Mesodermal cell (in vitro differentiated cells): ENCODE results near the gene RPL39L.

Experiments
- H3K27ac ChIP-seq: 2 replicates; pipeline ENCODE4 v1.7.0; 2013; ENCODE audit warnings: mild to moderate bottlenecking, low read depth, low read length, moderate library complexity; ENCODE audit not compliant: severe bottlenecking
- H3K36me3 ChIP-seq: 2 replicates; pipeline ENCODE4 v1.7.1; 2013; ENCODE audit warnings: mild to moderate bottlenecking, low read length, moderate library complexity; ENCODE audit not compliant: control insufficient read depth, insufficient read depth
- H3K4me1 ChIP-seq: one replicate; pipeline ENCODE4 v1.7.1; 2013; ENCODE audit warnings: mild to moderate bottlenecking, low read length; ENCODE audit not compliant: insufficient read depth, control insufficient read depth, poor library complexity, severe bottlenecking
- H3K4me3 ChIP-seq: 2 replicates; pipeline ENCODE4 v1.7.0; 2013; ENCODE audit warnings: low read length, control low read depth, mild to moderate bottlenecking; ENCODE audit not compliant: insufficient read depth, poor library complexity, severe bottlenecking; ENCODE audit errors: extremely low read depth
- H3K9me3 ChIP-seq: 2 replicates; pipeline ENCODE4 v1.7.1; 2013; ENCODE audit warnings: mild to moderate bottlenecking, low read length, moderate library complexity; ENCODE audit not compliant: control insufficient read depth
- WGBS, 2 experiments: methylation state at CpG; one replicate each; pipeline ENCODE4 v1.1.5; 2013; ENCODE audit warnings: missing lambda C conversion rate in 2 of 2; ENCODE audit not compliant: insufficient coverage in 2 of 2; 5-methylcytosine and 5-hydroxymethylcytosine counted together

Gene RPL39L

GRCh38 chr3:187112934-187113793 lies 26.1 kb downstream of the RPL39L start:
- WGBS, 2 experiments, result 40 to 63% methylated on average over 1 of the region's 2 CpGs

GRCh38 chr3:187110156-187110555 lies 29.1 kb downstream of the RPL39L start:
- 80% methylated on average over 1 of the region's 1 CpG; no CpG with 5 or more reads in 1 of the 2 experiments for WGBS, 2 experiments
- Histone ChIP-seq H3K9me3 (no peaks in the 10 kb centered on the region), H3K27ac (no peak overlapping the region), H3K36me3 (no peaks in the 10 kb centered on the region), H3K4me1 (no peaks in the 10 kb centered on the region), H3K4me3 (no peak overlapping the region)

More at GRCh38 chr3:187112934-187113793, 26.1 kb downstream of the RPL39L start:
- Histone ChIP-seq H3K36me3 (no peaks in the 10 kb centered on the region), H3K4me1 (no peaks in the 10 kb centered on the region), H3K27ac (no peak overlapping the region), H3K4me3 (no peak overlapping the region), H3K9me3 (no peaks in the 10 kb centered on the region)

- Histone ChIP-seq H3K36me3 (no peaks in the 10 kb centered on the region), H3K9me3 (no peaks in the 10 kb centered on the region), H3K4me1 (no peaks in the 10 kb centered on the region), H3K27ac (no peak overlapping the region), H3K4me3 (no peak overlapping the region)
- WGBS, 2 experiments, result 84 to 100% methylated on average over 1 to 3 of the region's 3 CpGs
Observed at GRCh38 chr3:187107989-187108388, 31.3 kb downstream of the RPL39L start.

- Histone ChIP-seq H3K4me1 (peaks cover 11% of the 10 kb centered on the region), H3K36me3 (no peaks in the 10 kb centered on the region), H3K9me3 (no peaks in the 10 kb centered on the region), H3K27ac (no peak overlapping the region), H3K4me3 (no peak overlapping the region)
- 83 to 89% methylated on average over 1 of the region's 3 CpGs for WGBS, 2 experiments
Observed at GRCh38 chr3:187105700-187106099, 33.6 kb downstream of the RPL39L start.

GRCh38 chr3:187104933-187105332 lies 34.4 kb downstream of the RPL39L start:
- peaks cover 11% of the 10 kb centered on the region for H3K4me1 ChIP-seq
- WGBS, 2 experiments, result 91 to 94% methylated on average over 6 to 7 of the region's 7 CpGs
- no peaks in the 10 kb centered on the region for H3K9me3 ChIP-seq
- no peak overlapping the region for H3K4me3 ChIP-seq
- no peaks in the 10 kb centered on the region for H3K36me3 ChIP-seq
- H3K27ac ChIP-seq, result no peak overlapping the region

- Histone ChIP-seq H3K9me3 (no peaks in the 10 kb centered on the region), H3K4me3 (no peak overlapping the region), H3K27ac (no peak overlapping the region), H3K36me3 (no peaks in the 10 kb centered on the region), H3K4me1 (peaks cover 11% of the 10 kb centered on the region)
- 92% methylated on average over 7 of the region's 7 CpGs for WGBS, 2 experiments
Observed at GRCh38 chr3:187104342-187104741, 35.0 kb downstream of the RPL39L start.

GRCh38 chr3:187103251-187103650 lies 36.0 kb downstream of the RPL39L start:
- H3K4me1 ChIP-seq, result peaks cover 11% of the 10 kb centered on the region
- no peak overlapping the region for H3K4me3 ChIP-seq
- H3K27ac ChIP-seq, result no peak overlapping the region
- no peaks in the 10 kb centered on the region for H3K9me3 ChIP-seq
- 96% methylated on average over 5 of the region's 5 CpGs; no CpG with 5 or more reads in 1 of the 2 experiments for WGBS, 2 experiments
- no peaks in the 10 kb centered on the region for H3K36me3 ChIP-seq

GRCh38 chr3:187102073-187102634 lies 37.1 kb downstream of the RPL39L start:
- Histone ChIP-seq H3K4me1 (peaks cover 11% of the 10 kb centered on the region), H3K9me3 (no peaks in the 10 kb centered on the region), H3K36me3 (no peaks in the 10 kb centered on the region), H3K4me3 (no peak overlapping the region), H3K27ac (no peak overlapping the region)
- WGBS, 2 experiments, result no CpG with 5 or more reads among the region's 1 CpG

GRCh38 chr3:187101184-187102072 lies 37.9 kb downstream of the RPL39L start:
- peaks cover 11% of the 10 kb centered on the region for H3K4me1 ChIP-seq
- no peak overlapping the region for H3K27ac ChIP-seq
- H3K36me3 ChIP-seq, result no peaks in the 10 kb centered on the region
- 83 to 90% methylated on average over 5 to 6 of the region's 9 CpGs for WGBS, 2 experiments
- no peaks in the 10 kb centered on the region for H3K9me3 ChIP-seq
- no peak overlapping the region for H3K4me3 ChIP-seq

GRCh38 chr3:187098923-187099512 lies 40.3 kb downstream of the RPL39L start:
- Histone ChIP-seq H3K36me3 (no peaks in the 10 kb centered on the region), H3K4me3 (no peak overlapping the region), H3K4me1 (peaks cover 11% of the 10 kb centered on the region), H3K9me3 (no peaks in the 10 kb centered on the region), H3K27ac (no peak overlapping the region)
- no CpG with 5 or more reads among the region's 2 CpGs for WGBS, 2 experiments
